Mesenchymal stem cell (in vitro differentiated cells and primary cell): ENCODE results near the gene FMN1.
A peak's percentile ranks its signal among the peaks of the same experiment; 100 is the strongest.

Experiments used
- DNase-seq: peaks from one replicate; pipeline ENCODE4 v3.0.0-alpha.2; 2013
- H2AFZ ChIP-seq: one replicate; pipeline ENCODE4 v1.6.1; 2013; ENCODE audit warnings: low read depth, mild to moderate bottlenecking, control low read depth, inconsistent platforms, low read length, moderate library complexity
- H2AK5ac ChIP-seq: 2 replicates; pipeline ENCODE4 v1.6.1; 2013; ENCODE audit warnings: low read length, moderate library complexity, mild to moderate bottlenecking, inconsistent platforms; ENCODE audit not compliant: severe bottlenecking
- H2BK120ac ChIP-seq: one replicate; pipeline ENCODE4 v1.6.1; 2013; ENCODE audit warnings: low read depth, mild to moderate bottlenecking, inconsistent platforms, low read length, moderate library complexity
- H2BK12ac ChIP-seq, 2 experiments: one replicate each; pipeline ENCODE4 v1.6.1; 2013; ENCODE audit warnings: inconsistent platforms in 2 of 2, low read length in 2 of 2, mild to moderate bottlenecking in 2 of 2, moderate library complexity in 2 of 2, control low read depth in 1 of 2
- H2BK15ac ChIP-seq: one replicate; pipeline ENCODE4 v1.6.1; 2013; ENCODE audit warnings: mild to moderate bottlenecking, low read depth, inconsistent platforms; ENCODE audit not compliant: poor library complexity, severe bottlenecking
- H2BK5ac ChIP-seq: 2 replicates; pipeline ENCODE4 v1.6.1; 2013; ENCODE audit warnings: low read depth, mild to moderate bottlenecking, low read length, control low read depth, inconsistent platforms; ENCODE audit not compliant: poor library complexity, severe bottlenecking
- H3K14ac ChIP-seq, 2 experiments: one replicate each; pipeline ENCODE4 v1.6.1; 2013; ENCODE audit warnings: inconsistent platforms in 2 of 2, low read length in 2 of 2, control low read depth in 1 of 2, mild to moderate bottlenecking in 1 of 2, moderate library complexity in 1 of 2
- H3K18ac ChIP-seq, 2 experiments: one replicate each; pipeline ENCODE4 v1.6.1; 2013; ENCODE audit warnings: inconsistent platforms in 2 of 2, low read length in 2 of 2, control low read depth in 1 of 2, low read depth in 1 of 2, mild to moderate bottlenecking in 1 of 2
- H3K23ac ChIP-seq, 2 experiments: one replicate each; pipeline ENCODE4 v1.6.1; 2013; ENCODE audit warnings: inconsistent platforms in 2 of 2, low read length in 2 of 2, mild to moderate bottlenecking in 2 of 2, moderate library complexity in 2 of 2, control low read depth in 1 of 2
- H3K27ac ChIP-seq: 2 replicates; pipeline ENCODE4 v1.5.1; 2013; ENCODE audit warnings: mild to moderate bottlenecking, moderate library complexity, low read length, control low read depth, inconsistent platforms; ENCODE audit not compliant: poor library complexity, severe bottlenecking
- H3K27me3 ChIP-seq, 2 experiments: 2 replicates each; pipeline versions ENCODE4 v1.6.1 to v1.7.0; 2013; ENCODE audit warnings: low read length in 2 of 2, mild to moderate bottlenecking in 2 of 2, moderate library complexity in 2 of 2, control low read depth in 1 of 2, inconsistent platforms in 1 of 2; ENCODE audit not compliant: control insufficient read depth in 1 of 2, insufficient read depth in 1 of 2
- H3K36me3 ChIP-seq, 2 experiments: 2 replicates each; pipeline versions ENCODE4 v1.6.1 to v1.7.0; 2013; ENCODE audit warnings: low read length in 2 of 2, control low read depth in 1 of 2, inconsistent platforms in 1 of 2, low read depth in 1 of 2, mild to moderate bottlenecking in 1 of 2; ENCODE audit not compliant: insufficient read depth in 2 of 2, control insufficient read depth in 1 of 2
- H3K4ac ChIP-seq, 2 experiments: one replicate each; pipeline ENCODE4 v1.6.1; 2013; ENCODE audit warnings: inconsistent platforms in 2 of 2, low read length in 2 of 2, mild to moderate bottlenecking in 2 of 2, moderate library complexity in 2 of 2, control low read depth in 1 of 2, low read depth in 1 of 2
- H3K4me1 ChIP-seq: 2 replicates; pipeline ENCODE4 v1.6.1; 2013; ENCODE audit warnings: low read depth, low read length, control low read depth; ENCODE audit not compliant: control insufficient read depth, insufficient read depth
- H3K4me2 ChIP-seq: 2 replicates; pipeline ENCODE4 v1.6.1; 2013; ENCODE audit warnings: low read length, mild to moderate bottlenecking, inconsistent platforms; ENCODE audit not compliant: poor library complexity, severe bottlenecking
- H3K4me3 ChIP-seq, 2 experiments: 2 replicates each; pipeline versions ENCODE4 v1.5.1 to v1.7.0; 2013; ENCODE audit warnings: low read length in 2 of 2, mild to moderate bottlenecking in 2 of 2, control low read depth in 1 of 2, low read depth in 1 of 2; ENCODE audit not compliant: insufficient read depth in 1 of 2
- H3K79me1 ChIP-seq: replicated peaks from 2 replicates; pipeline ENCODE4 v1.6.1; 2013; ENCODE audit warnings: mild to moderate bottlenecking, control low read depth, low read length, inconsistent platforms; ENCODE audit not compliant: poor library complexity, severe bottlenecking
- H3K9ac ChIP-seq: 2 replicates; pipeline ENCODE4 v1.7.0; 2013; ENCODE audit warnings: mild to moderate bottlenecking, low read length, moderate library complexity
- H3K9me3 ChIP-seq: 2 replicates; pipeline ENCODE4 v1.7.0; 2013; ENCODE audit warnings: mild to moderate bottlenecking, low read length; ENCODE audit not compliant: control insufficient read depth
- H4K8ac ChIP-seq: one replicate; pipeline ENCODE4 v1.6.1; 2013; ENCODE audit warnings: inconsistent platforms, mild to moderate bottlenecking, low read length, moderate library complexity
- H4K91ac ChIP-seq: one replicate; pipeline ENCODE4 v1.6.1; 2013; ENCODE audit warnings: mild to moderate bottlenecking, low read length, inconsistent platforms
- WGBS: methylation state at CpG from one replicate; pipeline ENCODE4 v1.1.7; 2013; ENCODE audit warnings: mixed read lengths; 5-methylcytosine and 5-hydroxymethylcytosine counted together

Gene FMN1

GRCh38 chr15:33005582-33005981 is 188.9 kb downstream of the FMN1 start:
- peak overlapping the region; percentile 22 for H3K9ac ChIP-seq
- H3K14ac ChIP-seq, result no peak overlapping the region
- no peak overlapping the region for H2BK15ac ChIP-seq
- no peak overlapping the region for H4K8ac ChIP-seq
- peaks cover 2% of the 10 kb centered on the region for H3K4me1 ChIP-seq
- H3K18ac ChIP-seq, result no peak overlapping the region
- H4K91ac ChIP-seq, result no peak overlapping the region
- H3K27ac ChIP-seq, result no peak overlapping the region
- no peak overlapping the region for H3K4me3 ChIP-seq
- H3K27me3 ChIP-seq, result no peaks in the 10 kb centered on the region
- 88% methylated on average over 1 of the region's 1 CpG for WGBS
- H3K36me3 ChIP-seq, result no peaks in the 10 kb centered on the region
- no peak overlapping the region for H2BK12ac ChIP-seq
- no peak overlapping the region for H3K4ac ChIP-seq
- no peak overlapping the region for H2AK5ac ChIP-seq
- H3K4me2 ChIP-seq, result no peak overlapping the region
- H2BK120ac ChIP-seq, result no peak overlapping the region
- no peak overlapping the region for H2BK5ac ChIP-seq
- DNase-seq, result no peak
- no peak overlapping the region for H3K23ac ChIP-seq
- H3K9me3 ChIP-seq, result peaks cover 6% of the 10 kb centered on the region
- H3K79me1 ChIP-seq, result no peaks in the 10 kb centered on the region
- no peak overlapping the region for H2AFZ ChIP-seq

GRCh38 chr15:33001926-33002325 is 192.6 kb downstream of the FMN1 start:
- Histone ChIP-seq H2BK12ac (no peak overlapping the region), H3K27me3 (no peaks in the 10 kb centered on the region), H2BK15ac (no peak overlapping the region), H3K27ac (no peak overlapping the region), H3K18ac (no peak overlapping the region), H2BK5ac (no peak overlapping the region), H3K36me3 (no peaks in the 10 kb centered on the region), H3K79me1 (no peaks in the 10 kb centered on the region), H2BK120ac (no peak overlapping the region), H4K91ac (no peak overlapping the region), H2AFZ (no peak overlapping the region), H3K4me1 (peaks cover 2% of the 10 kb centered on the region), H3K4ac (no peak overlapping the region), H3K4me3 (no peak overlapping the region), H3K4me2 (no peak overlapping the region), H3K9me3 (no peaks in the 10 kb centered on the region), H4K8ac (no peak overlapping the region), H3K9ac (no peak overlapping the region), H3K14ac (no peak overlapping the region), H3K23ac (no peak overlapping the region), H2AK5ac (no peak overlapping the region)
- no peak for DNase-seq

GRCh38 chr15:32998979-32999672 is 195.4 kb downstream of the FMN1 start:
- no peak overlapping the region for H3K18ac ChIP-seq
- H2BK120ac ChIP-seq, result no peak overlapping the region
- H2BK12ac ChIP-seq, result no peak overlapping the region
- no peaks in the 10 kb centered on the region for H3K36me3 ChIP-seq
- no peak overlapping the region for H3K27ac ChIP-seq
- H2BK5ac ChIP-seq, result no peak overlapping the region
- WGBS, result 82% methylated on average over 4 of the region's 4 CpGs
- no peaks in the 10 kb centered on the region for H3K9me3 ChIP-seq
- H3K9ac ChIP-seq, result peak overlapping the region; percentile 41
- peaks cover 2% of the 10 kb centered on the region for H3K4me1 ChIP-seq
- H2AK5ac ChIP-seq, result no peak overlapping the region
- no peak overlapping the region for H3K4ac ChIP-seq
- no peak overlapping the region for H3K4me2 ChIP-seq
- no peak overlapping the region for H2BK15ac ChIP-seq
- DNase-seq, result no peak
- no peak overlapping the region for H4K8ac ChIP-seq
- H3K4me3 ChIP-seq, result no peak overlapping the region
- H3K79me1 ChIP-seq, result no peaks in the 10 kb centered on the region
- no peak overlapping the region for H4K91ac ChIP-seq
- H3K14ac ChIP-seq, result no peak overlapping the region
- H3K23ac ChIP-seq, result no peak overlapping the region
- no peak overlapping the region for H2AFZ ChIP-seq
- no peaks in the 10 kb centered on the region for H3K27me3 ChIP-seq

GRCh38 chr15:32998182-32998581 is 196.3 kb downstream of the FMN1 start:
- no peak overlapping the region for H2AK5ac ChIP-seq
- H2AFZ ChIP-seq, result no peak overlapping the region
- no peak overlapping the region for H3K18ac ChIP-seq
- H2BK12ac ChIP-seq, result no peak overlapping the region
- H3K9ac ChIP-seq, result peak overlapping the region; percentile 0
- no peak overlapping the region for H3K14ac ChIP-seq
- H3K23ac ChIP-seq, result no peak overlapping the region
- no peak overlapping the region for H4K91ac ChIP-seq
- no peaks in the 10 kb centered on the region for H3K36me3 ChIP-seq
- H4K8ac ChIP-seq, result no peak overlapping the region
- no peak overlapping the region for H3K4me2 ChIP-seq
- H3K4me3 ChIP-seq, result no peak overlapping the region
- H3K27me3 ChIP-seq, result no peaks in the 10 kb centered on the region
- no peak overlapping the region for H2BK15ac ChIP-seq
- H3K9me3 ChIP-seq, result no peaks in the 10 kb centered on the region
- 100% methylated on average over 1 of the region's 1 CpG for WGBS
- peaks cover 2% of the 10 kb centered on the region for H3K4me1 ChIP-seq
- no peak for DNase-seq
- no peaks in the 10 kb centered on the region for H3K79me1 ChIP-seq
- H3K27ac ChIP-seq, result no peak overlapping the region
- H3K4ac ChIP-seq, result no peak overlapping the region
- H2BK5ac ChIP-seq, result no peak overlapping the region
- H2BK120ac ChIP-seq, result no peak overlapping the region
